Measurements from ENCODE around the gene MTERF4.

Gene MTERF4

DNA sequence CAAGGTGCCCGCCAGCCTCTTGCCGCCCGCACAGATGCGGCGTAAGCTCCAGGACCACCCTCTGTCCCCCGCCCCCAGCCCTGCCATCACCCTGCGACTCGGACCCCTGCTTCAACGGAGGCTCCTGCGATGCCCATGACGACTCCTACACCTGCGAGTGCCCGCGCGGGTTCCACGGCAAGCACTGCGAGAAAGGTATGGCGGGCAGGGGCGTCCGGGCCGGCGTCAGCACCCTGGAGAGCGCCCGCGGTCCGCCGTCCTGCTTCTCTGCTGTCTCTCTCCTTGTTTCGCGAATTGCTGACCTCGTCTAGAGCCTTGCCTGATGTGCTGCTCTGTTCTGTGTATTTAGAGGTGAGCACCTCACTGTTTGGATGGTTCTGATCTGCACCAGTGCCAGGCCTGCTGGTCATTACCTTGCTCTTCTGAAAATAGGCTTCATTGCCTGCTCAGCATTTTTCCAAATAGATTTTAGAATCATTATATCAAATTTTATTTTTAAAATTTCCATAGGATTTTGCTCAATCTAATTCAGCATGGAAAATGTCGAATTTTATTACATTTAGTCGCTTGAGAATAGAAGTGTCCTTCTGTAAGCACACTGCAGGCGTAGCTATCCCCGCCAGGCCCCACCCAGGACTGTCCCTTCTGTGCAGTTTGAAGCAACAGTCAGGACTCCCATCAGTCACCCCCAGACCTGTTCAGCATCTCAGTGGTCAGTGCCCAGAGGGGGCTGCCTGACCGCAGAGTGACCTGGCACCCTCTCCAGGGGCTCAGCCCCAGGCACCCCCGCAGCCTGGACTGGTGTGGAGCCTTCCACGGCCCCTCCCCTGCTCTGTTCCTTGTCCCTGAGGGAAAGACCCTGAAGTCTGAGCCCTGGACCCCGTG lies 52.1 kb downstream of the MTERF4 start:
- TF ChIP-seq, protein P1, sequence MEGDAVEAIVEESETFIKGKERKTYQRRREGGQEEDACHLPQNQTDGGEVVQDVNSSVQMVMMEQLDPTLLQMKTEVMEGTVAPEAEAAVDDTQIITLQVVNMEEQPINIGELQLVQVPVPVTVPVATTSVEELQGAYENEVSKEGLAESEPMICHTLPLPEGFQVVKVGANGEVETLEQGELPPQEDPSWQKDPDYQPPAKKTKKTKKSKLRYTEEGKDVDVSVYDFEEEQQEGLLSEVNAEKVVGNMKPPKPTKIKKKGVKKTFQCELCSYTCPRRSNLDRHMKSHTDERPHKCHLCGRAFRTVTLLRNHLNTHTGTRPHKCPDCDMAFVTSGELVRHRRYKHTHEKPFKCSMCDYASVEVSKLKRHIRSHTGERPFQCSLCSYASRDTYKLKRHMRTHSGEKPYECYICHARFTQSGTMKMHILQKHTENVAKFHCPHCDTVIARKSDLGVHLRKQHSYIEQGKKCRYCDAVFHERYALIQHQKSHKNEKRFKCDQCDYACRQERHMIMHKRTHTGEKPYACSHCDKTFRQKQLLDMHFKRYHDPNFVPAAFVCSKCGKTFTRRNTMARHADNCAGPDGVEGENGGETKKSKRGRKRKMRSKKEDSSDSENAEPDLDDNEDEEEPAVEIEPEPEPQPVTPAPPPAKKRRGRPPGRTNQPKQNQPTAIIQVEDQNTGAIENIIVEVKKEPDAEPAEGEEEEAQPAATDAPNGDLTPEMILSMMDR (IDR thresholded peaks at IDR 0.05; ENCODE audit: low read depth, low read length) = no peak
- no peak for DNase-seq (ENCODE audit: low read depth, low spot score)
- in situ Hi-C loops (cut with HindIII; ENCODE audit: low sequenced_read_pairs) = no loop called here

DNA sequence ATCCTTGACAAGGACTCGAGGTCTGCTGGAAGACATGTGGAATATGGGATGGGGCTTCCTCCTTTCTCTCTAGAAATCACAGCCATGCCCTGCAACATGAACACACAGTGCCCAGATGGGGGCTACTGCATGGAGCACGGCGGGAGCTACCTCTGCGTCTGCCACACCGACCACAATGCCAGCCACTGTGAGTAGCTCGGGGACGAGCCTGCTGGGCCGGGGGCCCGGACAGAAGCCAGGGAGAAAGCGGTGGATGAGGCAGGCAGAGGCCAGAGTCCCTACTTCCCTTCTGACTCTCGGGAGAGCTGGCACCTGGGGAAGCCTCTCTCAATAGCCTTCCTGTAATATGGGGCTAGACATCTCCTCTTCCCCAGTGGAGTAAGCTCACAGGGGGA lies 53.1 kb downstream of the MTERF4 start:
- no peak overlapping the region for H3K4me3 ChIP-seq (ENCODE audit: low read depth, low read length)
- in situ Hi-C loops (cut with HindIII; ENCODE audit: low sequenced_read_pairs) = no loop called here
- no peak for DNase-seq (ENCODE audit: low read depth, low spot score)
- TF ChIP-seq, protein P1 (IDR thresholded peaks at IDR 0.05; ENCODE audit: low read depth, low read length) = no peak

More for the DNA sequence above, 52.1 kb downstream of the MTERF4 start:
- H3K4me3 ChIP-seq (ENCODE audit: low read depth, low read length) = no peak overlapping the region

DNA sequence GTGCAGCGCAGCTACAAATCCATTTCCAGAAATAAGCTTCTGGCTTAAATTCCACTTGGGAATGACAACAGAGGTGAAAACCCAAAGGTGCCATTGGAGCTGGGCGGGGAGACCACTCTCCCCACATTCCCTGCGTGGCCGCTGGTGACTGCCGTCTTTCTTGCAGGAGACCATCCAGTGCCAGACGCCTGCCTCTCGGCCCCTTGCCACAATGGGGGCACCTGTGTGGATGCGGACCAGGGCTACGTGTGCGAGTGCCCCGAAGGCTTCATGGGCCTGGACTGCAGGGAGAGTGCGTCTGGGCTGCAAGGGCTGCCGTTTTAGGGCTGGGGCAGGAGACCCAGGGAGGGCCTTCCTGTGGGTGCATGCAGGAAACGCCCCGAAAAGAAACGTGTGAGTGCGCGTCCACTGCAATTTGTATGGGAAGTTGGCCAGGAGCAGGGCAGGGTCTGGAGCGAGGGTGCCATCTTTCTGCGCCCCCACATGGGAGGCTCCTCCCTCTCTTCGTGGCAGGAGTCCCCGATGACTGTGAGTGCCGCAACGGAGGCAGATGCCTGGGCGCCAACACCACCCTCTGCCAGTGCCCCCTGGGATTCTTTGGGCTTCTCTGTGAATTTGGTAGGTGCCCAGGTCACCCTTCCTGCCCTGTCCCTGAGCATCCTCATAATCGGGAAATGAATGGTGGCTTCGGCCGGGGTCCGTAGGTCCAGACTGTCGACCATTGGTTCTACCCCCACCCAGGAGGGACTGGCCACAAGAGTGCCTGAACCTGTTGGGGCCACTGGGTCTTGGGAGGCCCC lies 53.7 kb downstream of the MTERF4 start:
- in situ Hi-C loops (cut with HindIII; ENCODE audit: low sequenced_read_pairs) = no loop called here
- H3K4me3 ChIP-seq (ENCODE audit: low read depth, low read length) = no peak overlapping the region
- DNase-seq (ENCODE audit: low read depth, low spot score) = no peak
- TF ChIP-seq, protein P1 (IDR thresholded peaks at IDR 0.05; ENCODE audit: low read depth, low read length) = no peak

DNA sequence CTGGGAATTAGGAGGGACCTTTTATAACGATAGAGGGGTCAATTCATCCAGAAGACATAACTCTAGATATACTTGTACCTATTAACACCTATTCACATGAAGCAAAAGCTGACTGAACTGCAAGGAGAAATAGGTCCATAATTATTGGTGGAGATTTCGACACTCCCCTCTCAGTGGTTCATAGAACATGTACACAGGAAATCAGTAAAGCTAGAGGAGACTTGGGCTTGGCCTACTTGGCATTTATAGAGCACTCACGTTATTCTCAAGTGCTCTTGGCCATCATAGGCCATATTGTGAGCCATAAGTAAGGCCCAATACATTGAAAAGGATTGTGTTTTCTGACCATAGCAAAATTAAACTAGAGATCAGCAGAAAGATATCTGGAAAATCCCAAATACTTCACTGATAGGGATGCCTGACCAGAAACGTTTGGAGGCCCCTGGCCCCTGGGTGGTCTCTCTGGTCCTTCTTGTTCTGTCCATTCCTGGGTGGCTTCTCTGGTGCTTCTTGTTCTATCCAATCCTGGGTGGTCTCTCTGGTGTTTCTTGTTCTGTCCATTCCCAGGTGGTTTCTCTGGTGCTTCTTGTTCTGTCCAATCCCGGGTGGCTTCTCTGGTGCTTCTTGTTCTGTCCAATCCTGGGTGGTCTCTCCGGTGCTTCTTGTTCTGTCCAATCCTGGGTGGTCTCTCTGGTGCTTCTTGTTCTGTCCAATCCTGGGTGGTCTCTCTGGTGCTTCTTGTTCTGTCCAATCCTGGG lies 54.7 kb downstream of the MTERF4 start:
- TF ChIP-seq, protein P1 (IDR thresholded peaks at IDR 0.05; ENCODE audit: low read depth, low read length) = no peak
- in situ Hi-C loops (cut with HindIII; ENCODE audit: low sequenced_read_pairs) = no loop called here
- no peak for DNase-seq (ENCODE audit: low read depth, low spot score)
- H3K4me3 ChIP-seq (ENCODE audit: low read depth, low read length) = no peak overlapping the region

Measured in astrocyte of the spinal cord (primary cell).